NK-92 (cell line): ENCODE data around the gene LYSMD4.
"Not testable (repeated sequence)": the region's sequence is repeated elsewhere in the genome, so short reads cannot be mapped to it uniquely, and the experiment has no call there.

Experiments used
- DNase-seq: peaks from one replicate; lab custom pipeline; 2025; ENCODE audit not compliant: unreplicated experiment; lab: John Stamatoyannopoulos, UW

LYSMD4 gene

DNA sequence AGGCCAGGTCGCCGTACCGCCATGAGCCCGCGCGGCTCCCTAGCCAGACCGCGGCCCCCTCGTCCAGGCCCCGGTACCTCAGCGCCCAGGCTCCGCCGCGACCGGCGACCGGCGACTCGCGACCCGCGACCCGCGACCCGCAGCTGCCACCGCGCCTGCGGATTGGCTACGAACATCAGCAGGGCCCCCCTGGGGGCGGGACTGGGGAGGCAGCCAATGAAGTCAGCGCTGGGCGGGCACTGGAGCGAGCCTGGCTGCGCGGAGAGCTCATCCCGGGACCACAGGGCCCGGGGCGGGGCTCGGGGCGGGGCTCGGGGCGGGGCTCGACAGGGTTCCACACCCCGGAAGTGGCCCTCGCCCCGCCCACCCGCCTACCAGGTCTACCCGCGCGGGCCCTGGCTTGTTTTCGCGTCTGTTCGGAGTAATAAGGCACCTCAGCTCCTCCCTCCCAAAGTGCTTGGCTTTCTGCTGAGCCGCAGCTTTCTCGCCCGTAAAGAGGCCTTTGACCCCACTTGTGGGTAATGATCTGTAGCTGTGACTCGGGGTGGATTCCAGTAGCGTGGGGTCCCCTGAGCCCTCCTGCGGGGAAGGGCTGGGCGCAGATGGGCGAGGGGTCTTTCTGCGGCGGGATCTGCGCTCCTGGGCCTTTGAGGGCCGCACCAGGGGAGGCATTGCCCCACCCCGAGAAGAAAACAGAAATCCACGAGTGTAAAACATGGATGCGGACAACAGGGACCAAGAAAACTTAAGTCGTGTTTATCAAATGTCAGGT, at the start of gene LYSMD4:
TSS of gene LYSMD4 (minus strand) at position 170 of the 772 bp plus-strand sequence. CDS start 1,438 bp downstream, outside the sequence.
- DNase-seq: peak; percentile 85

- DNase-seq: not testable (repeated sequence)
Observed at GRCh38 chr15:99782029-99782428, 48.8 kb upstream of the LYSMD4 start.

DNA sequence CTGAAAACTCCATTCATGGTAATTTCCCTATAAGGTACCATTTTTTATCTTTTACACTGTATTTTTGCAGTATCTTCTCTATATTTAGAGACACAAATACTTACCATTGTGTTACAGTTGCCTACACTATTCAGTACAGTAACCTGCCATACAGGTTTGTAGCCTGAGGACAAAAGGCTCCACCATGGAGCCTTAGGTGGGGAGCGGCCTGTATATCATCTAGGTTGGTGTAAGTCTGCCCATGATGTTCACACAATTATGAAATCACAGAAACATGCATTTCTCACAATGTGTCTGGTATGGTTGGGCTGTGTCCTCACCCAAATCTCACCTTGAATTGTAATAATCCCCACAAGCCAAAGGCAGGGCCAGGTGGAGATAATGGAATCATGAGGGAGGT, 43.9 kb upstream of the LYSMD4 start:
- no peak for DNase-seq

DNA sequence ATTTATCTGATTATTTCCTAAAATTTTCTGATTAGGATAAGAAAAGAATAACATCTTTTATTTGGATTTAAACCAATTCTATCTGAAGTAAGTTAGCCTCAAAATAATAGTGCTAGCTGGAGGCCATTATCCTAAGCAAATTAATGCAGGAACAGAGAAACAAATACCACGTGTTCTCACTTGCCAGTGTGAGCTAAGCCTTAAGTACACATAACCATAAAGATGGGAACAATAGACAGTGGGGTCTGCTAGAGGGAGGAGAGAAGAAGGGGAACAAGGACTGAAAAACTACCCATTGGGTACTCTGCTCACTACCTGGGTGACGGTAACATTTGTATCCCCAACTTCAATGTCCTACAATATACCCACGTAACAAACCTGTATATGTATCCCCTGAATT, 31.3 kb upstream of the LYSMD4 start:
- no peak for DNase-seq

GRCh38 chr15:99763827-99764226, 30.6 kb upstream of the LYSMD4 start:
- no peak for DNase-seq

- no peak for DNase-seq
Observed at GRCh38 chr15:99762288-99762687, 29.1 kb upstream of the LYSMD4 start.

DNA sequence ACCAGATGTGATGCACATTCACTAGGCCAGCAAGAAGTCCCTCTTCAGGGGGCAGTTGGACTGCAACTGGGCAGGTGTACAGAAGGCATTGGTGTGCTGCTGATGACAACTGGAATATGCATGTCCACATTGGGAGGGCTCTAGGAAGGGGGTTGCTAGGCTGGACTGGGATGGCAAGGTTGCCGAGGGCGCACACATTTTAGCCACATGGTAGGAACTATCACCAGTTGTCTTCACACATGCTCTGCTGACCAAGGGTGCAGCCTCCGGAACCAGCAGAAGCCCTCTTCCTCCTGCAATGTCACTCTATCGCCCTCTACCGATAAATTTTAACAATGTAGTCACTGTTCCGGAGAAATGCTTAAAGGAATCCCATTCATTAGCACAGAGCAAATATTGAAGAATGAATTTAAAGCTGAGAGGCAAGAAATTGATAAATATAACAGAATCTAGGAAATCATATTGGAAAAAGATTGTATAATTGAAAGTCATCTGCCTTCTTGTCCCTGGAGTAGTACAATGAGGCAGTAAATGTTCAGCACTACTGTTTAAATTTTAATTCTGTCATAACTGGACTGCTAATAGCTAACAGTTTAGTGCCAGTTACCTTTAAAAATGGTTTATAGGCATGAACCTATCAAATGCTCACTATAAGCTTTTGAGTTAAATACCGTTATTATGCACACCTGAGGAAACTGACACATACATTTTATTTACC, 22.6 kb upstream of the LYSMD4 start:
- DNase-seq: no peak

DNA sequence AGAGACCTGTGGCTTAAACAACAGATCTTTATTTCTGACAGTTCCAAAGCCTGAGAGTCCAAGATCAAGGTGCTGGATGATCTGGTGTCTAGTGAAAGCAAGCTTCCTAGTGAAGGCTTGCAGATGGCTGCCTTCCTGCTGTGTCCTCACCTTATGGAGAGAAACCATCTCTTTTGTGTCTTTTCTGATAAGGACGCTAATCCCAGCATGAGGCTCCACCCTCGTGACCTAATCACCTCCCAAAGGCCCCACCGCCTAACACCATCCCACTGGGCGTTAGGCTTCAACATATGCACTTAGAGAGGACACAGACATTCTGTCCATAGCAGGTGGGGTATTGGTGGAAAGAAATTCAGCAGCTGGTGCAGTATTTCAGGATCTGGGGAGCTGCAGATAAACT, 19.8 kb upstream of the LYSMD4 start:
- DNase-seq: no peak

- DNase-seq: no peak
Observed at GRCh38 chr15:99752556-99752955, 19.3 kb upstream of the LYSMD4 start.

DNA sequence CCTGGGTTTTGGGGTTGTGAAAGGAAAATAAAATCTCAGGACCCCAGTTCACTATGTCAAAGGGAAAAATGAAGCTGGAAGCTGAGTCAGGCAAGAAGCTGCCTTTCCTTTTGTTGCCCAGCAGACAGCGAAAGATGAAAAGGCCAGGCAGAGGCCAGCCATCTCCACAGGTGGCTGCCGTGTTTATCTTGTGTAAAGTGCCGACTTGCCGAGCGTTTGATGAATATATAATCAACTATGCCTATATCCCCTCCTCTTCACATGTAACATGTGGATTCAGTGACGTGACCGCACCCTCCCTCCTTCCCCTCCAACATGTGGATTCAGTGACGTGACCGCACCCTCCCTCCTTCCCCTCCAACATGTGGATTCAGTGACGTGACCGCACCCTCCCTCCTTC, 17.1 kb upstream of the LYSMD4 start:
- DNase-seq: not testable (repeated sequence)

DNA sequence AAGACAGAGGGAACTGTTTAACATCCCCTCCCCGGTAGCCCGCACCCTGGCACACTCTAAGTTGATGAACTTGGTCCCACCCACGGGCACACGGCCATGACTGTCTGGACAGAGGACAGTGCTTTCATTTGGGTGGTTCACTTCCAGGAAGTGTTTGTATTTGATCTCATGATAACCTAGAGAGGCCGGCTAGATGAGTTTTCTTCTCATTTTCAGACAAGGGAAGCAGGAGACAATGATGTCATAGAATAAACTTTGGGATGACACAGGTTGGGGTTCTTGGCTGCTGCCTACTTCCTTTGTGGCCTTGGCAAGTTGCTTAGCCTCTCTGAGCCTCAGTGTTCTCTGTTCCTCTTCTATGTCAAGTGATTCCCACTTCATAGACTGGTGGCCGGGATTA, 16.1 kb upstream of the LYSMD4 start:
- no peak for DNase-seq

DNA sequence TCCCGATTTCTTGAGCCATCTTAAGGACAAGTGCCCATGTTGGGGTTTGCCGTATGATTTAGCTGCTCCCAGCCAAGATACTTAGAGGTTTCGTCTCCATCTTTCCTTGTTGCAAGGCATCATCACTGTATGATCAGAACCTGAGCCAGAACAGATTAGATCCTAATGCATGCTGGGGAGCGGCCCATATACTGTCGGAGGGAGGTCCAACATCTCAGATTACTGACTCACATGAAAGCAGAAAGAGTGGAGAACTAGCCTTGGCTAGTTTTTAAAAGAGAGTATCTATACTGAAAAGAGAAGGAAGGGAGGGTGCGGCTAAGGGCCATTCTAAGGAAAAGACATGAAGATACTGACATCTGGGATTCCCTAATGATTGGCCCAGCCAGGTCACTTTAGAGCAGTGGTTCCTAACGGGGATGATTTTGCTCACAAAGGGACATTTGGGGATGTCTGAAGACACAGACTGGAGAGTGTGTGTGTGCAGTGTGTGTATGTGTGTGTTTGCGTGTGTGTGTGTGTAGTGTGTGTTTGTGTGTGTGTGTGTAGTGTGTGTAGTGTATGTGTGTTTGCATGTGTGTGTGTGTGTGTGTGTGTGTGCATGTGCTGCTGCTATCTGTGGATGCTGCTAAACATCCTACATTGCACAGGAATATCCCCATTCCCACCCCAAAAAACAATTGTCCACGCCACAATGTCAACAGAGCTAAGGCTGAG, 12.3 kb upstream of the LYSMD4 start:
- no peak for DNase-seq

DNA sequence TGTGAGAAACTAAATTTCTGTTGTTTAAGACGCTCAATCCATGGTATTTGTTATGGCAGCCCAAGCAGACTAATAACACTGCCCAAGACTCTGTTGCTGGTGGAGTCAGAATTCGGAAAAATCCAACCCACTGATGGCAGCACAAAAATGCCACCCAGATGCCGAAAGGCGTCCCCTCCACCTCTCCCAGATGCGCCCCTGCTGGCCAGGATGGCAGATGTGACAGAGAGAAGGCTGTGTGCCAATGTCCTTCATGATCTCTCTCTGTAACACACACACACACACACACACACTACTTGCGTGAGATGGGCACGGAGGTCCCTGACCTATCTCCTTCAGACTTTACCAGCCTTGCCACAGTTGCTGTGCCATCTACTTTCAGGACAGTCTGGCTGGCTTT, 10.9 kb upstream of the LYSMD4 start:
- no peak for DNase-seq

GRCh38 chr15:99741835-99742234, 8.6 kb upstream of the LYSMD4 start:
- DNase-seq: no peak

- no peak for DNase-seq
Observed at GRCh38 chr15:99738021-99738847, 5.0 kb upstream of the LYSMD4 start.

DNA sequence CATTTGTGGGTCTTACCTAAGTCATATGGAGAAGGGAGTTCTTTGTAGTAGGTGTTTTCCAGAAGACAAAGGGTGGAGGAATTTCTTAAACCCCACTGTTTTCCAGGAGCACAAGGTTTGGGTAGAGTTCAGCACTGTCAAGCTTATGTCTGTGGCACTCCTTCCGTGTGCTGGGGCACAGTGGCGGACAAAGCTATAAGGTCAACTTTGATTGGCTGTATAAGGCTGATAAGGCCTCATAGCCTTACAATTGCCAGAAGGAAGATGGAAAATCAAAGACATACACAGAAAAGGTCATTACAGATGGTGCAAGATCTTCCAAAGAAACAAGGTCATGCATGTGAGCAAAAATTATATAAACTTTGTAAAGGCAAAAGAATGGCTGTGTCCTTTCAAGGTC, 3.5 kb upstream of the LYSMD4 start:
- no peak for DNase-seq

GRCh38 chr15:99735868-99736267, 2.6 kb upstream of the LYSMD4 start:
- DNase-seq: no peak

- DNase-seq: no peak
Observed at GRCh38 chr15:99734575-99734974, 1.3 kb upstream of the LYSMD4 start.

- DNase-seq: not testable (repeated sequence)
Observed at GRCh38 chr15:99734040-99734291, 729 bp upstream of the LYSMD4 start.

DNA sequence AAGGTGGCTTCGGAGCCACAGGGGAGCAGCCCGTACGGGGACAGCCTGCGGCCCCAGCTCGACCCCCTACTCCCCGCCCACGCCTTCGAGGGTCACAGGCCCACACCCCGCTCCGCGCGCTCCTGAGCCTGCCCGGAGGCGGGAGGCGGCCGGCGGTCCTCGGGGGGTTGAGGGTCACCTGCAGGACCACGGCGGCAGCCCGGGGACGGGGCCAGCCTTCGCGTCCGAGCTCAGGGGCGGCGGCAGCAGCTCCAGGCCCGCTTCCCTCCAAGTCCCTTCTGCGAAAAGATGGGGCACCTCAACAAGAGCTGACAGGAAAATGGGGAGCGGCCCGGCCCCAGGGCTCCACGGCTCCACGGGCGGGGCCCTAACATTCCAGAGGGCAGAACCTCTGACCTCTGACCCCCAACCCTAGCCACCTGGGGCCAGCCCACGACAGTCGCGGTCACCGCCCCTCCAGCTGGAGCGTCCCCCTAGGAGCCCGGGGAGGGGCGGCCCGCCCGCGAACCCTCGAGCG, 428 bp downstream of the LYSMD4 start:
- no peak for DNase-seq

DNA sequence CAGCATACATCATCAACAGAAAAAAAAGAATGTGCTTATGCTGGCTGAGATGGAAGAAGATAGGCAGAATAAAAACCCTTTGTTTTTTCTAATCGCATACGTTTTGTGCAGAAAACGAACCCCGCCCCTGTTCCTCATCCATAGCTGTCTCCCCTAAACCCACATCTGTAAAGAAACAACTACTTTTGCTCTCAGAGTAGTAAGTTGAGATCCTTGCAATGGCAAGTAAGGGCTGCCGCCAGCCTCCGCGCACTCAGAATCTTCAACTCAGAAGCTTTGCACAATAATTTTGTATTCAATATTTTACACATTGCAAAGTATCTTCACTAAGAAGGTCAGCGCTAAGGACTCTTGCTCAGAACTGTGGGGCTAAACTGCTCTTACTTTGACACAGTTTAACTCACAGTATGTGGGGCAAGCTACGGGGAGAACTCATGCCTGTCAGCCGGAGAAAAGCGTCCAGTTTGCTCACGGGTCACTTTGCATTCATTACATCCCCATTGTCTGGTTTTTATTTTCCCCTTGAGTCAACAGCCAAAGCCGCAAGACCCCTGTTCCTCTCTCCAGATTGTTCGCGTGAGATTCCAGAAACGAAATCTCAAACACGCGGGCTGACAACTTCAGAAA, 1.0 kb downstream of the LYSMD4 start:
- DNase-seq: no peak
